Ishikawa (cell line): ENCODE data around the gene PTCHD1.
A peak's percentile ranks its signal among the peaks of the same experiment; 100 is the strongest.

ENCODE experiments used
- CEBPB ChIP-seq: IDR thresholded peaks from 2 replicates; pipeline ENCODE4 v1.6.1; 2012
- CREB1 ChIP-seq: IDR thresholded peaks from 2 replicates; pipeline ENCODE4 v1.6.1; 2012; ENCODE audit warnings: low read depth
- EGR1 ChIP-seq: IDR thresholded peaks from 2 replicates; pipeline ENCODE4 v1.6.1; 2012
- EP300 ChIP-seq: IDR thresholded peaks from 2 replicates; pipeline ENCODE4 v1.6.1; 2012; ENCODE audit warnings: borderline replicate concordance
- FOXM1 ChIP-seq: IDR thresholded peaks from 2 replicates; pipeline ENCODE4 v1.6.1; 2012; ENCODE audit warnings: low read depth, borderline replicate concordance
- NFIC ChIP-seq: IDR thresholded peaks from 2 replicates; pipeline ENCODE4 v1.6.1; 2012
- RAD21 ChIP-seq: IDR thresholded peaks from 2 replicates; pipeline ENCODE4 v1.6.1; 2012; ENCODE audit warnings: low read depth
- TAF1 ChIP-seq: IDR thresholded peaks from 2 replicates; pipeline ENCODE4 v1.6.1; 2012; ENCODE audit warnings: low read depth, mild to moderate bottlenecking
- TCF12 ChIP-seq: IDR thresholded peaks from 2 replicates; pipeline ENCODE4 v1.6.1; 2012; ENCODE audit warnings: low read depth
- TEAD4 ChIP-seq: IDR thresholded peaks from 2 replicates; pipeline ENCODE4 v1.6.1; 2012
- YY1 ChIP-seq: IDR thresholded peaks from 2 replicates; pipeline ENCODE4 v1.6.1; 2012; ENCODE audit warnings: low read depth
- ZBTB7A ChIP-seq: IDR thresholded peaks from 2 replicates; pipeline ENCODE4 v1.6.1; 2012; ENCODE audit warnings: low read depth
- TF ChIP-seq, protein P1 (sequence below): IDR thresholded peaks from 2 replicates; pipeline ENCODE4 v1.6.1; 2012
- TF ChIP-seq, protein P2 (sequence below): IDR thresholded peaks from 2 replicates; pipeline ENCODE4 v1.6.1; 2012; ENCODE audit warnings: low read depth, mild to moderate bottlenecking

The PTCHD1 gene

DNA sequence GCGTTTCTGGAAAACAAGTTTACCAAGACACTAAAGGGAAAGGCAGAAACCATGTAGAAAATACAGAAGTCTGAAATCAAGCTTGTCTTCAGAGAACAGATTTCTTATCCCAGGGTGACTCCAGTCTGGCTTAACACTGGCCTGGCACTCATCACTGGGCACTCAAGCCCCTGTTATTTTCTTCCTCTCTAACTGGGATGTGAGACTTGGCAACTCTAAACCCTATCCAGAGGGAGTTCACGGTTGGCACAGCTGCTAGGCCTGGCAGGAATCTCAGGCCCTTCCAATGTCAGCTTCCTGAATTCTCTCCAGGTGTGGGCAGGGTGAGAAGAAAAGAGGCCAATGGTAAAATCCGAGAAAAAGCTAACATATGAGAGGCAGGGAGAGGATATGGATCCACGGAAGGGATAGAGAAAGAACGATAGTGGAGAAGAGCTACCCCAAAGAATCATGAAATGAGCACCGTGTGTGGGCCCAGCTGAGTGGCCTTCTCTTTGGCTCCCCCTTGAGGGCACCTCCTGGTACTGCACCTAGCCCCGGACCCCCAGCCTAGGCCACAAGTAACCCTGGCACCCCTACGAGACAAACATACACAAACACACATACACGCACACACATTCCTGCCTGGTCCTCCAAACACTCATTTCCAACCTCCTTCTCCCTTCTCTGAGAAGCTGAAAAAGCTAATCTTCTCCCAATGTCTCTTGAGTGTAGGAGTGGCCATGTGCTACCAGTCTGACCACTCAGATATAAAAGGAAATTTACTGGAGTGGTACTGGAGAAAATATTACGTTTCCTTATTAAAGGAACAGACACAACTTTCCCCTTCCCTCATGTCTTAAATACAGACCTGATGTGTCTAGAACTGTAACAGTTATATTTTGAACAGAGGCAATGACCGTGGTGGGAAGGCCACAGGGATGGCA is 16.6 kb upstream of the PTCHD1 start:
- no peak for TF ChIP-seq EP300
- TF ChIP-seq RAD21: peak; percentile 80
- no peak for TF ChIP-seq EGR1
- TF ChIP-seq, protein P1, sequence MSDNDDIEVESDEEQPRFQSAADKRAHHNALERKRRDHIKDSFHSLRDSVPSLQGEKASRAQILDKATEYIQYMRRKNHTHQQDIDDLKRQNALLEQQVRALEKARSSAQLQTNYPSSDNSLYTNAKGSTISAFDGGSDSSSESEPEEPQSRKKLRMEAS: no peak
- TF ChIP-seq TEAD4: no peak
- no peak for TF ChIP-seq TAF1

DNA sequence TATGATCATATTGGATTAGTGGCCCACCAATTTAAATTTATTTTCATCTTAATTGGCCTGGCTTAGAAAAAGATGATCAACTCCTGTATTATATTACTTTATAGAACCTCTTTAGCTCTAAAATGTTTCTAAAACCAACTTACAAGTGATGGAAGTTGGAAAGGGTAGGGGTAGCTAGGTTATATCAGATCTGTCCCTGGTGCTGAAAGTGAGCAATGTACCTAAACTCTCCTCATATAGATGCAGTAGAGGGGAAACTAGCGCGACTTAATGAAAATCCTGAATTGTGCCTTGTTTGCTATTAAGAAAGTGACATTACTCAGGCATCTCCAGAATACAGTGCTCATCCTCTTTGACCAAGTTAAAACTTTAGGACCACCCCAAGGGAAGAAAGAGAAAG is 7.5 kb upstream of the PTCHD1 start:
- TF ChIP-seq, protein P2, sequence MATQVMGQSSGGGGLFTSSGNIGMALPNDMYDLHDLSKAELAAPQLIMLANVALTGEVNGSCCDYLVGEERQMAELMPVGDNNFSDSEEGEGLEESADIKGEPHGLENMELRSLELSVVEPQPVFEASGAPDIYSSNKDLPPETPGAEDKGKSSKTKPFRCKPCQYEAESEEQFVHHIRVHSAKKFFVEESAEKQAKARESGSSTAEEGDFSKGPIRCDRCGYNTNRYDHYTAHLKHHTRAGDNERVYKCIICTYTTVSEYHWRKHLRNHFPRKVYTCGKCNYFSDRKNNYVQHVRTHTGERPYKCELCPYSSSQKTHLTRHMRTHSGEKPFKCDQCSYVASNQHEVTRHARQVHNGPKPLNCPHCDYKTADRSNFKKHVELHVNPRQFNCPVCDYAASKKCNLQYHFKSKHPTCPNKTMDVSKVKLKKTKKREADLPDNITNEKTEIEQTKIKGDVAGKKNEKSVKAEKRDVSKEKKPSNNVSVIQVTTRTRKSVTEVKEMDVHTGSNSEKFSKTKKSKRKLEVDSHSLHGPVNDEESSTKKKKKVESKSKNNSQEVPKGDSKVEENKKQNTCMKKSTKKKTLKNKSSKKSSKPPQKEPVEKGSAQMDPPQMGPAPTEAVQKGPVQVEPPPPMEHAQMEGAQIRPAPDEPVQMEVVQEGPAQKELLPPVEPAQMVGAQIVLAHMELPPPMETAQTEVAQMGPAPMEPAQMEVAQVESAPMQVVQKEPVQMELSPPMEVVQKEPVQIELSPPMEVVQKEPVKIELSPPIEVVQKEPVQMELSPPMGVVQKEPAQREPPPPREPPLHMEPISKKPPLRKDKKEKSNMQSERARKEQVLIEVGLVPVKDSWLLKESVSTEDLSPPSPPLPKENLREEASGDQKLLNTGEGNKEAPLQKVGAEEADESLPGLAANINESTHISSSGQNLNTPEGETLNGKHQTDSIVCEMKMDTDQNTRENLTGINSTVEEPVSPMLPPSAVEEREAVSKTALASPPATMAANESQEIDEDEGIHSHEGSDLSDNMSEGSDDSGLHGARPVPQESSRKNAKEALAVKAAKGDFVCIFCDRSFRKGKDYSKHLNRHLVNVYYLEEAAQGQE: peak; percentile 82
- TF ChIP-seq TAF1: no peak

DNA sequence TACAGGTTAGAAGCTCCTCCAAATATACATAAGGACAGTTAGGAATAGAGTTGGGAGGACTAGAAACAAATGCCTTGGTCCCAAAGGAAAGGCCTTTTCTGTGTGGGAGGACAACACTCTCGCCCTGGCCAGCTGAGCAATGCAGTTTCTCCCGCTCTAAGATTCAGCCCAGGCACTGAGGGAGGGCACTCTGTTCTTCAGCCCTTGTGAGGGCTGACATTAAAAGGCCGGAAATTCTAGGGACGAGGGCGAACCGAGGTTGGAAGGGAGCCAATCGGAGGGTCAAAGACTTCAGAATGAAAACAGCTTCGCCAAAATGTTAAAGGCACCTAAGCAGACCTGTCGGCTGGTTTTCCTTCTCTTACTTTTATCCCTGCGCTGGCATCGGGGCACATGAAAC is 2.9 kb upstream of the PTCHD1 start:
- no peak for TF ChIP-seq ZBTB7A
- TF ChIP-seq NFIC: no peak

DNA sequence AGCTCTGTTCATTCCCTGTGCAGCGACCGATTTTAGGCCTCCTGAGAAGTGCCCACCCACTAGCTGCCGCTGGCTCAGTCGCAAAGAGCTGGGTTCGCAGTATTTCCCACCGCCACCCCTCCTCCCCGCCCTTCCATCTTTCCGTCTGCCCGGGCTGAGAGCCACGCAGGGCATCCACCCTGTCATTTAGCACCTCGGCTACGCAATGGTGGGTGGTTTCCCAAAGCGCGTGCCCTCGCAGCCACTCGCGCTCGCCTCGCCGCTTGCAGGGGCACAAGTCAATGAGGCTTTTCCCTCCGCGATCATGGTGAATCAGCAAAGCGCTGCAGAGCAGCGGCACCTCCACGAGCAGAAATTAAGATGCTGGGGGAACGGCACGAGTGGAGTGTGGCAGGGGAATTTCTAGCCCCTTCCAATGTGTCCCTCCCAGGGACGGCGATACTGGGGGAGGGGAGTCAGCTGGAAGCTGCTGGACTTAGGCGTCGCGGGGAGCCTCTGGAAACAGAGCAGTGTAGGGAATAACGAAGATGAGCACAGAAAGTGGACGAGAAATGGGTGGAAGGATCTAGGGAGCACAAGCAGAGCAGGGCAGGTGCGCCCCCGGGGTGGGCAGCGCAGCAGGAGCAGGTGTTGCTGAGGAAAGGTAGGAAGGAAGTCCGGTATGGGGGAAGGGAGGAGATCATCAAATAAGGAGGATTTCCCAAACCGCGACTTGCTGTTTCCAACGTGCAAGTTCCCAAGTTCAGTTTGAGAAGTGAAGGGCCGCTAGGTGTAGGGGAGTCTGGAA is 2.4 kb upstream of the PTCHD1 start:
- no peak for TF ChIP-seq NFIC
- TF ChIP-seq, protein P1: peak; percentile 25; the same call in 1 of the 2 replicates
- TF ChIP-seq ZBTB7A: no peak
- TF ChIP-seq RAD21: no peak
- TF ChIP-seq FOXM1: no peak

DNA sequence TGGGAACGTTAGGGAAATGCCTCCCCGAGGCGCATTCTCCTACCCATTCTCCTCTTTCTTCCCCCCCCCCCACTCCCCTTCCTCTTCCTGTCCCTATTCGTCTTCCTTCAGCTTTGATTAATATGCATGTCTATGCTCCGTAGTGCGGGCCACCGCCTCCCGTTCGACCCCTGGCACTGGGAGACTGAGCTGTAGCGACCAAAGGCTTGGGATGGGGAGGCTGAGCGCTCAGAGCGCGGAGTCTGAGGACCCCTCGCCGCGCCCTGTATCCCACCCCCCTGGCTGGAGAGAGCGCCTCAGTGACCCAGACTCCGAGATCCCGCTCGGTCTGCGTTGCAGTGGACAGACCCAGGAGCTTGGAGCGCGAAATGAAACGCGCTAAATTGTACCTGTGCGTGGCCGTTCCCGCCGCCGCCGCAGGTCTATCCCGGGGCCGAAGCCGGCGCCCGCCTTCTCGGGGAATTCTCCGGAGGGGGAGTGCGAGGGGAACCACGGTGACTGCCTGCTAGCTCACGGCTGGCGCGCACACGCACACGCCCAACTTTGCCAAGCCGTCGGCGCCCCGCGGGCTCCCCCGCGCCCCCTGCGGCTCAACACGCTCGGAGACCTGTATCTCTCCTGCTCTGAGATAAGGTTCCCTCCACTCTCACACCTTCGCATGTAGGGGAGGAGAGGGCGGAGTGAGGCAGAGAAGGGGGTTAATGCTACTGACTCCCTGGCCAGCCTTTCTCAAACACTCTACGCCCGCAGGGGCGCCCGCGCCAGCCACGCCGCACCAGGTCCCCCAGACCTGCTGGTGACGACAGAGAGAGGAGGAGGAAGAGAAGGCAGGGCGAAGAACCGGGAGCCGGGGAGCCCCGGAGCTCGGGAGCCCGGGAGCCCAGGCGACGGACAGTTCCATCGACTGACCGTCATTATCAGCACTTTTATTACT is 1.5 kb upstream of the PTCHD1 start:
- TF ChIP-seq, protein P1: 0 out of 2 replicates have a peak, but pooled peaks have one; percentile 21
- no peak for TF ChIP-seq EP300

DNA sequence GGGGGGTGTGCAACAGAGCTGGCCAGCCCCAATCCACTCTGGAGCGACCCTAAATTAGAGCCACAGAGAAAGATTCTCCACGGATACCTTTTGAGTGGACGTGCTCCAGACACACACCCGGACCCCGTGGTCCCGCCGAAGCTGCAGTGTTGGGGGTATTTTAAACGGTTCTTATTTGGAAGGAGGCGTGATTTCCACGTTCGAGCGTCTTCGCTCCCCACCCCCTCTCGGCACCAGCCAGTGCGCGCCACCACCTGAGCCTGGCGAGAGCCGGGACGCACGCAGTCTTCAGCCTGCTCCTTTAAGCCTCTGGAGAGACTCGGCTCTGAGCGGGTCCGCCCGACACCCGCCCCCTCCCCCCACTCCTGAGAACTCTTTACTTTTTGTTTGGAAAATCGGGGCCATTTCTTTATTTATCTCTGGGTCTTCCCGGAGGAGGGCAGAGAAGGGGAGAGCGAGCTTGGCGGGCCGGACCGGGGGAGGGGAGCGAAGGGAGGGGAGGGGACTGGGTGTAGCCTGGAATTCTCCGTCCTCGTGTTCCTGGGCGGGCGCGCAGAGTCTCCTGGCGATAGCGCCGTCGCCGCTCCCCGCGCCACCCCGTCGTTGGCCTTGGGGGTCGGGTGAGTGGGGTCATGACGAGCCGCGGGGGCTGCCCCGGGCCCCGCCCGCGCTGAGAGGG is 668 bp upstream of the PTCHD1 start:
- no peak for TF ChIP-seq EP300
- TF ChIP-seq, protein P1: peak; percentile 78

DNA sequence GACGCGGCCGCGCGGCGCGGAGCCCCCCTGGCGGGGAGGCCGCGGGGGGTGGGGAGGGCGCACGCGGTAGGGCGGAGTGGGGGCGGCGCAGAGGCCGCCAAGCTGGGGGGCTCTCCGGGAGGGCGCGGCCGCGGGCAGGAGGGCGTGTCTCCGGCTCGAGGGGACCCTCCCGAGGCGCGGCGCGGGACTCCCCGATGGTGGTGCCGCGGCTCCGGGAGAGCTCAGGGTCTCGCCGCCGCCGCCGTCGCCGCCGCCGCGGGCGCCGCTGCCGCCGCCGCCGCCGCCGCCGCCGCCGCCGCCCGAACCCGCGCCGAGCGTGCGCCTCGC is 165 bp upstream of the PTCHD1 start:
- TF ChIP-seq TEAD4 (no peak), TCF12 (no peak), EP300 (no peak)

DNA sequence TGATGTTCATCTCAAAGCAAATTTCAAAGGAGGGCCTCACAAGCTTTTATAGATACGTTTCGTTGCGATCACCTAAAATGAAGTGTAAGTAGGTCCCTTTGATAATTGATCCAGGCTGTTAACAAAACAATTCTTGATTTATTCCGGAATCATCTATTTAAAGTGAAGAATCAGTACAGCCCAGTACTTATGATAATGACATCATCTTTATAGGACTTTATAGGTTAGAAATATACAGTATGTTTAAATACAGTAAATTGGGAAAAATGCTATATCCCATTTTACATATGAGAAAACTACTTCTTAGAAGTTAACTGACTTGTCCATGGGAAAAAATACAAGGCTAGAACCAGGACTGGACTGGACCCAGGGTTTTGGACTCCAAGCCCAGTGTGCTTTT is 3.7 kb downstream of the PTCHD1 start:
- no peak for TF ChIP-seq TEAD4
- TF ChIP-seq NFIC: no peak
- no peak for TF ChIP-seq CEBPB
- no peak for TF ChIP-seq CREB1
- TF ChIP-seq EP300: no peak
- TF ChIP-seq, protein P1: no peak
- TF ChIP-seq, protein P2: no peak
- TF ChIP-seq TCF12: no peak
- TF ChIP-seq ZBTB7A: no peak
- no peak for TF ChIP-seq YY1
- TF ChIP-seq EGR1: no peak
